ENCODE data around the gene F11R.
"Not testable (repeated sequence)": the region's sequence is repeated elsewhere in the genome, so short reads cannot be mapped to it uniquely, and the experiment has no call there.

The F11R gene

GRCh38 chr1:161044908-161045735, 24.2 kb upstream of the F11R start:
- peak; percentile 12 for DNase-seq (ENCODE audit: low read depth)
- H3K4me3 ChIP-seq (ENCODE audit: low read depth, low read length), result peak overlapping the region; percentile 87

DNA sequence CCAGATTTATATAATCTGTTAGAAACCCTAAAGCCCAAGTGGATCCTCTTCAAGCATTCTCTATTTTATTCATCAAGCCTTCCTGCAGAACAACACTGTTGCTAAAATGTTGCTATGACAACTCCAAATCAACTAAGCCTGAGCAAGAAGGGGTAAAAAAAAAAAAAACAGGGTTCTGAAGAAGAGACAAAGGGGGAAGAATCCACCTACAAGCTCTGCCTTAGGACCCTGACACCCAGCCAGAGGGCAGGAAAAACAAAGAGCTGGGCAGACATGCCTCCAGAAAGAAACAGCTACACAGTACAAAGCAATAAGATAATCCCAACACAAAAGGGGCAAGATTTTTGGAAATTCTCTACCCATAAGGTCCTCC, 23.6 kb upstream of the F11R start:
- no peak for DNase-seq (ENCODE audit: low read depth)

GRCh38 chr1:161039546-161039945, 18.6 kb upstream of the F11R start:
- no peak overlapping the region for H3K4me3 ChIP-seq (ENCODE audit: low read depth, low read length)

More for the DNA sequence above, 23.6 kb upstream of the F11R start:
- peak overlapping the region; percentile 87 for H3K4me3 ChIP-seq (ENCODE audit: low read depth, low read length)

DNA sequence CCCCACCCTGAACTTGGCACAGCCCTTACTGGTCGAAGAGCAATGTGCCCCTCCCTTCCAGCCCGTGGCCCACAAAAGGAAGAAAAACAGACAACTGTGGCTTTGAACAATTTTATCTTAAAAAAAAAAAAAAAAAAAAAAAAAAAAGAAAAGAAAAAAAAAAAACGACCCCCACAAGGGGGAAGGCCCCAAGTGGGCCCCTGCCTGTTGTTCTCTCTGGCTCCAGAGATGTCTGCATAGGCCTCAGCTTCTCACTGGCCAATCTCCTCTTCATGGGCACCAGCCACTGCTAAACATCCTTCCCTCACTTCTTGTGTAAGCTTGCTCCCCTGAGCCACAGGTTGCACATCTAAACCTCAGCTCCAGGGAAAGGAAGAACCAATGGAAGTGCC, 18.2 kb upstream of the F11R start:
- no peak for DNase-seq (ENCODE audit: low read depth)
- H3K4me3 ChIP-seq (ENCODE audit: low read depth, low read length), result peak overlapping the region; percentile 55

More at GRCh38 chr1:161039546-161039945, 18.6 kb upstream of the F11R start:
- DNase-seq (ENCODE audit: low read depth), result no peak

DNA sequence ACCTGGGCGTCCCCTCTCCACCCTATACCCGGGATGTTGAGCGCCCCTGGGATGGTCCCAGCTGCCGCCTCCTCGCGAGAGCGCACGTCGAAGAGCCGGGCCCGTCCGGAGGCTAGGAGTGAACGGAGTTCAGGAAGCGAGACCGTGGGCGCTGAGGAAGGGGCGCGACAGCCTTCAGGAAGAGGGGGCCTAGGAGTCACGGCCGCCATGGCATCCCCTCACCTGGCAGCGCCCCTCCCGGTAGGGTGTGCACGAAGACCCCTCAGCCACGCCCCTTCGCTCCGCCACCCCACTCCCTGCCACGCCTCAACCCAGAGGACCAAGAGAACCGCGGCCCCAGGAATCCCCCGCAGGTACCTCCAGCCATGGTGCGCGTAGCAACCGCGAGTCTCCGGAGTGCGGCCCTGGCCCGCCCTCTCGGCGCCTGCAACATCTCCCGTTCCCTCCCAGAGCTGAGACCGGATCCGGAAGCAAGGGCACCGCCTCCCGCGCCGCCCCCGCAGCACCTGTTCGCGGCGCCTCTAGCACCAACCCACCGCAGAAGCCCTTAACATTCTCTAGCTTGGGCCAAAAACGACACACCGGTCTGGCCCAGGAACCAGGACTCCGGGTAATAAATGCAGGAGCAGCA, 17.7 kb upstream of the F11R start, which contains the start of gene TSTD1:
TSS of gene TSTD1 (minus strand) at position 442 of the 631 bp plus-strand sequence. CDS start at position 367, 75 bp downstream.
- no peak for DNase-seq (ENCODE audit: low read depth)
- H3K4me3 ChIP-seq (ENCODE audit: low read depth, low read length), result peak within 1 kb of the TSS; percentile 55

DNA sequence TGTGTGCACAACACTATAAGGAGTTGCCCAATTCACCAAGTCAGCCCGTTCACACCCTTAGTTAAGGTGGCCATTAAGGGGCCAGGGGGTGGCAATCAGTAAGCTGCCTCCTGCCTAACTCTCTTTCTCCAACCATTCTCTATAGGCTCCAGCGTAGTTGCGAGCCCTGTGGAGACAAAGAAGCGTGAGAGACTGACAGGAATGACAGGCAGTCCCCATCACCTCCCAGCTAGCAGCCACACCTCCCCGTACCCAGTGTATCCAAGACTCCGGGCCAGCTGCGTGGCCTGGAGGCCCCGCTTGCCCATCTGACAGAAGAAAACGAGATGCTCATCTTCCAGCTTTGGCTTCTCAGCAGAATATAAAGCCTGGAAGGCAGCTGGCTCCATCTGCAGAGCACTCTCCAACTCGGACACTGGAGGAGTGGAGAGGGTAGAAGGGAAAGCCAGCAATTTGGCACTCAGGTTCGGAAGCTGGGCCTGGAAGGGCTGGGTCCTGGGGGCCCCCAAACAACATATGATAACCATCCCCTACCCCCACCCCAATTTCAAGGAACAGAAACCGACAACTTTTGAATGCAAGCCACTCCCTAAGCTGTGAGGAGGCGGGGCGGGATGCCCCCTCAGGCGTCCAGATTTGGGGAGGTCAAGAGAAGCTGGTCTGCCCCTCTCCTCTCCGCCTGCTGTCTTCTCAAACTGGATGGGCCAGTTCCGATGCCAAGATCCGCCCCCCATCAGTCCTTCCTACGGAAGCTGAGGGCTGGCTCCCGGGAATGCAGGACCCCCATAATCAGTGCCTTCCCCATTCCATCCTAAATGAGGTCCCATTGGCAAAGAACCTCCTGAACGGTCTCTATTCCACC, 16.9 kb upstream of the F11R start:
- peak overlapping the region; percentile 55 for H3K4me3 ChIP-seq (ENCODE audit: low read depth, low read length)
- no peak for DNase-seq (ENCODE audit: low read depth)

- DNase-seq (ENCODE audit: low read depth), result no peak
- no peak overlapping the region for H3K4me3 ChIP-seq (ENCODE audit: low read depth, low read length)
These were observed 12.8 kb upstream of the F11R start for GRCh38 chr1:161033751-161034150.

GRCh38 chr1:161032409-161032808, 11.5 kb upstream of the F11R start:
- no peak overlapping the region for H3K4me3 ChIP-seq (ENCODE audit: low read depth, low read length)

GRCh38 chr1:161031874-161032273, 10.9 kb upstream of the F11R start:
- no peak for DNase-seq (ENCODE audit: low read depth)

More at GRCh38 chr1:161032409-161032808, 11.5 kb upstream of the F11R start:
- DNase-seq (ENCODE audit: low read depth), result no peak

DNA sequence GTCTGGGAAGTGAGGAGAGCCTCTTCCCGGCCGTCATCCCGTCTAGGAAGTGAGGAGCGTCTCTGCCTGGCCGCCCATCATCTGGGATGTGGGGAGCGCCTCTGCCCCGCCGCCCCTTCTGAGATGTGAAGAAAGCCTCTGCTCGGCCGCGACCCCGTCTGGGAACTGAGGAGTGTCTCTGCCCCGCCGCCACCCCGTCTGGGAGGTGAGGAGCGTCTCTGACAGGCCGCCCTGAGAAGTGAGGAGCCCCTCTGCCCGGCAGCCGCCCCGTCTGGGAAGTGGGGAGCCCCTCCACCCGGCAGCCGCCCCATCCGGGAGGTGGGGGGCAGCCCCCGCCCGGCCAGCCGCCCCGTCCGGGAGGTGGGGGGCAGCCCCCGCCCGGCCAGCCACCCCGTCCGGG, 8.5 kb upstream of the F11R start:
- not testable (repeated sequence) for H3K4me3 ChIP-seq (ENCODE audit: low read depth, low read length); DNase-seq (ENCODE audit: low read depth)

More at GRCh38 chr1:161031874-161032273, 10.9 kb upstream of the F11R start:
- H3K4me3 ChIP-seq (ENCODE audit: low read depth, low read length), result no peak overlapping the region

DNA sequence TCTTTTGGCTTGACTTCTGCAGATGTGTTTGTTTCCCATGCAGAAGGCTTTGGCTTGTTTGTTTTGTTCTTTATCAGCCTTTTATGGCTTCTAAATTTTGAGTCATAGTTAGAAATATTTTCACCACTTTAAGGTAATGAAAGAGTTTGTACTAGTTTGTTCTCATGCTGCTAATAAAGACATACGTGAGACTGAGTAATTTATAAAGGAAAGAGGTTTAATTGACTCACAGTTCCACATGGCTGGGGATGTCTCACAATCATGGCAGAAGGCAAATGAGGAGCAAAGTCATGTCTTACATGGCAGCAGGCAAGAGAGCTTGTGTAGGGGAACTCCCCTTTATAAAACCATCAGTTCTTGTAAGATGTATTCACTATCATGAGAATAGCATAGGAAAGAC, 6.0 kb upstream of the F11R start:
- DNase-seq (ENCODE audit: low read depth); H3K4me3 ChIP-seq (ENCODE audit: low read depth, low read length): not testable (repeated sequence)

GRCh38 chr1:161022432-161022831, 1.5 kb upstream of the F11R start:
- not testable (repeated sequence) for H3K4me3 ChIP-seq (ENCODE audit: low read depth, low read length); DNase-seq (ENCODE audit: low read depth)

GRCh38 chr1:161021970-161022353, 1.0 kb upstream of the F11R start:
- no peak overlapping the region for H3K4me3 ChIP-seq (ENCODE audit: low read depth, low read length)
- no peak for DNase-seq (ENCODE audit: low read depth)

GRCh38 chr1:161021165-161021969, 415 bp upstream of the F11R start:
- H3K4me3 ChIP-seq (ENCODE audit: low read depth, low read length), result peak overlapping the region; percentile 49
- no peak for DNase-seq (ENCODE audit: low read depth)

GRCh38 chr1:161019751-161020495, 1.0 kb downstream of the F11R start:
- peak overlapping the region; percentile 49 for H3K4me3 ChIP-seq (ENCODE audit: low read depth, low read length)

GRCh38 chr1:161019111-161019660, 1.8 kb downstream of the F11R start:
- DNase-seq (ENCODE audit: low read depth); H3K4me3 ChIP-seq (ENCODE audit: low read depth, low read length): not testable (repeated sequence)

More at GRCh38 chr1:161019751-161020495, 1.0 kb downstream of the F11R start:
- DNase-seq (ENCODE audit: low read depth), result no peak

DNA sequence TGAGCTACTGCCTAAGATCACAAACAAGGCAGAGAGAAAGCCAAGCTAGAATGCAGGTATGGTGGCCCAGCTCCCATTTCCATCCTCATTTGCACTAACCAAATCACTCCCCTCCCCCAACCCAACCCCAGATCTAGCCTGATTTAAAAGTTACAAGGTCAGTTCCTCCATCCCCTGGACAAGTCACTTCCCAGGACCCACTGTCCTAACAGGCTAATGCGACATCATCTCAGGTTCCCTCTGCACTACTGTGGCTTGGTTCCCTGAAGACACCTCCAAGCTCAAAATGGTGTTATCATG, 2.4 kb downstream of the F11R start:
- DNase-seq (ENCODE audit: low read depth), result no peak
- H3K4me3 ChIP-seq (ENCODE audit: low read depth, low read length), result no peak overlapping the region

Measured in skeletal muscle cell (primary cell).